HG03159 (cell line): ENCODE data around the gene NPNT.

Source experiments
- ATAC-seq: cut with Tn5 transposase; IDR thresholded peaks from one replicate; pipeline ENCODE4 v1.9.1; 2021; ENCODE audit warnings: mild to moderate bottlenecking, moderate library complexity; ENCODE audit not compliant: unreplicated experiment

Gene NPNT

DNA sequence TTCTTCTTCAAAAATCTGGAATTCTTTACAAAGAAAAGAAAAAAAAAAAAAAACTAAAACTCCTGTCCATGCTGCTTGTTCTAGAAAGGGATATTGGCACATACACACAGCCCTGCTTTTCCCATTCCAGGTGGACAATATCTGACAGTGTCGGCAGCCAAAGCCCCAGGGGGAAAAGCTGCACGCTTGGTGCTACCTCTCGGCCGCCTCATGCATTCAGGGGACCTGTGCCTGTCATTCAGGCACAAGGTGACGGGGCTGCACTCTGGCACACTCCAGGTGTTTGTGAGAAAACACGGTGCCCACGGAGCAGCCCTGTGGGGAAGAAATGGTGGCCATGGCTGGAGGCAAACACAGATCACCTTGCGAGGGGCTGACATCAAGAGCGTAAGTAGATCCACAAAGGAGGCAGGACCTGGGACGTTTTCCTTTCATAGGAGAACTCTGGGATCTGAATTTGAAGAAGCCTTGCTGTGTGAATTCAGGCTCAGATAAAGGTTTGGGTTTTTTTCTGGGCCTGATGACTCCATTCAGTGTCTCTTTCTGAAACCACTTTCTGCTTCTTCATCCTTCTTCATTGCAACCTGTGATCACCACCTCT, 71.9 kb downstream of the NPNT start:
- no peak for ATAC-seq

GRCh38 chr4:105969575-105969974, 74.3 kb downstream of the NPNT start:
- no peak for ATAC-seq

DNA sequence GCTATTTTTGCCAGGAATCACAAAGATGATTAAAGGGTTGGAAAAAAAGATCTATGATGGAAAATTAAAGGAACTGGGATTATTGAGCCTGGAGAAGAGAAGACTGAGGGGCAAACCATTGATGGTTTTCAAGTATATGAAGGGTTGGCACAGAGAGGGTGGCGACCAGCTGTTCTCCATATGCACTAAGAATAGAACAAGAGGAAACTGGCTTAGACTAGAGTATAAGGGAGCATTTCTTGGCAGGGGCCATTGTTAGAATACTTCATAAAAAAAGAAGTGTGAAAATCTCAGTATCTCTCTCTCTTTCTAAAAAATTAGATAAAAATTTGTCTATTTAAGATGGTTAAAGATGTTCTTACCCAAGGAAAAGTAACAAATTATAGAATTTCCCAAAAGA, 75.1 kb downstream of the NPNT start:
- no peak for ATAC-seq

GRCh38 chr4:105971036-105971435, 75.8 kb downstream of the NPNT start:
- ATAC-seq = no peak

- no peak for ATAC-seq
Measured at GRCh38 chr4:105972946-105973621, 77.8 kb downstream of the NPNT start.

DNA sequence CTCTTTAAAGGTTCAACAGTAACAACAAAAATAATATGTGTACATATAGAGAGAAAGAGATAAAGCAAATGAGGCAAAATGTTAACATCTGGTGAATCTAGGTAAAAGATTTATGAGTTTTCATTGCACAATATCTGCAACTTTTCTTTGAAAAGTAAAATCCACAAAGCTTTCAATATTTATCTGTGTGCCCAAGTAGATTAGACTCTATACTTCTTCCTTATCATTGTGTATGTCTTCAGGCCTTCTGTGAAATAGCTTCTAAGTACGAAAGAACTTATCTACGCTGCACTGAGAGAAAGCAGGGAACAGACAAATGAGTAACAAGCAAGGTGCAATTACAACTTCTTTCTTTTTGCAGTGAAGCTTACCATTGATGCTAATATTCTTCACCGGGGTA, 81.6 kb downstream of the NPNT start:
- ATAC-seq = no peak

GRCh38 chr4:105978684-105979296, 83.5 kb downstream of the NPNT start:
- no peak for ATAC-seq

DNA sequence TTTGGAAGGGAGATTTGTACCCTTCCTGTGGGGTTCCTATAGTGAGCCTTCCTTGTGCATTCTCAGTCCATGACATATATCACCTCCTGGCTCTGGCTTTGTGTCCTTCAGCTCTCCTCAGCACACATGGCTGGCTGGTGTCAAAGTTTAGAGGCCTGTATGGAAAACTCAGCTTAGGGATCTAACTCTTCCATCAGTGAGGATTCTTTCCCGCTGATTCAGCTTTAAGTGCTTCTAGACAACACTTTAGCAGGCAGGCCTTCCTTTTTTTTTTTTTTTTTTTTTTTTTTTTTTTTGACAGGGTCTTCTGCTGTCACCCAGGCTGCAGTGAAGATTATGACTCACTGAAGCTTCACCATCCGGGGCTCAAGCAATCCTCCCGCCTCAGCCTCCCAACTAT, 84.2 kb downstream of the NPNT start:
- no peak for ATAC-seq

DNA sequence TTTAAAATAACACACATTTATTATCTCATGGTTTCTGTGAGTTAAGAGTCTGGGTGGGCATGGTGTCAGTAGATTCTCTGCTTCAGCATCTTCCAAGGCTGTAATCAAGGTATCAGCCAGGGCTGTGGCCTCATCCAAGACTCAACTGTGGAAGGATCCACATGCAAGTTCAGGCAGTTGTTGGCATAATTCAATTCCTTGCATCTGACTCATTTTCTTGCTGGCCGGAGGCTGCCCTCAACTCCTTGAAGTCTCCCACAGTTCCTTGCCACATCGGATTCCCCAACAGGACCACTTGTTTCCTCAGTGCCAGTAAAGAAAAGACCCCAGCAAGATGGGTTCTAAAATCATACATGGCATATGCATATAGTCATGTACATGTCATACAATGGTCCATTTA, 93.4 kb downstream of the NPNT start:
- no peak for ATAC-seq

- ATAC-seq = no peak
Measured at GRCh38 chr4:105989485-105990242, 94.4 kb downstream of the NPNT start.

- ATAC-seq = no peak
Measured at GRCh38 chr4:105990933-105991332, 95.7 kb downstream of the NPNT start.

GRCh38 chr4:105991726-105992125, 96.5 kb downstream of the NPNT start:
- no peak for ATAC-seq

GRCh38 chr4:105992641-105993305, 97.5 kb downstream of the NPNT start:
- no peak for ATAC-seq

GRCh38 chr4:105994061-105994460, 98.8 kb downstream of the NPNT start:
- ATAC-seq = no peak

GRCh38 chr4:105994841-105995501, 99.7 kb downstream of the NPNT start:
- no peak for ATAC-seq

GRCh38 chr4:105996845-105997244, 101.6 kb downstream of the NPNT start:
- no peak for ATAC-seq

DNA sequence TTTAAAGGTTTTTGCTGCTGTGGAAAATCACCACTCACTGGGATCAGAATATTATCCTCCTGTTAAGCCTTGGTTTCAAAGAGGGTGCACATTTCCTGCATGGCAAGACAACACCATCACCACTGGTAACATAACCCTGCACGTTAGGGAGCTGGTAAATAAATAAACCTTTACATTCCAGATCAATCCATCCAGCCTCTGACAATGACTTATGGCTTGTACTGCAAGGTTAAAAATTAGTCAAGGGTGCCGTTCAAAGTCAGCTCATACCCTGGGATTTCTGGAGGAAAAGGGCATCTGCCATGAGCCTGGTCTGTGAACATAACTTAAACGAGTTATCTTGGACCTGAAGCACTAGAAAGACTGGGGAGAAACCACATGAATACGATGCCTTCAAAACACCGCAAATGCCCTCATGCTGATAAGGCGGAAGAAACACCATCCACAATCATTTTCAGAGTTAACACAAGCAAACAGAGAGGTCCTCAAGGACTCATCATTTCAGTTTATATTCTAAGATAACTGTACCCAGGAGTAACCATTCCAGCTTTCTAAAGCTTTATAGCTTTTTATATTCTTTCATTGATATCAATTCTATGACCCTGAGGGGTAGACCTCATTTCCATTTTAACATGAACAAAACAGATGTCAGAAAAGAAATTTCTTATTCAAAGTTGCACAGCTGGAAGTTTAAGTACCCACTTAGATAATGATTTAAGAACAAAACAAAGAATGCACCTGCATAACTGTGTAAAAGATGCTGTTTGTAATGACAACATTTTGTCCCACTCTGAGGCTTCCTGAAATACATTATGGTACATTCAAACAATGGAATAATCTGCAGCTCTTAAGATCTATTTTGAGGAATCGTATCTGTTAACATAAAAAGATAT, 103.1 kb downstream of the NPNT start:
- ATAC-seq = no peak

DNA sequence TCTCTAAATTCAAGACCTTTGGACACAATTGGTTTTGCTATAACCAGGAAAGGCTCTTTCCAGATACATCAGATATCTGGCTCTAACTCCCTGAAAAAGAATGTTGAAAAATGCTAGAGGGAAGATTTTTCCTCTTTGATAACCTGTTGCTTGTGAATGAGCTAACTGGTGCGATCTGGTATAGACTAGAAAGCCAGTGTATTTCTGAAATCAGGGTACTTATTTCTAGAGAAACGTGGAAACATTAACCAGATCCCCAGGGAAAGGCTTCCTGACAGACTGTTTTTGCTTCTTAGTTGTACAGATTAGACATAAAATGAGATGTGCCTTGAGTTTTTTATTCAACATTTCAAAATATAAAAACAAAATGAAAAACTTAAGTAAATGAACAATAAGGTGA, 107.7 kb downstream of the NPNT start:
- no peak for ATAC-seq

- ATAC-seq = no peak
Measured at GRCh38 chr4:106010761-106011160, 115.5 kb downstream of the NPNT start.

- ATAC-seq = no peak
Measured at GRCh38 chr4:106011387-106011786, 116.1 kb downstream of the NPNT start.
